Measurements from ENCODE around the gene ZNF70.

ZNF70 gene

DNA sequence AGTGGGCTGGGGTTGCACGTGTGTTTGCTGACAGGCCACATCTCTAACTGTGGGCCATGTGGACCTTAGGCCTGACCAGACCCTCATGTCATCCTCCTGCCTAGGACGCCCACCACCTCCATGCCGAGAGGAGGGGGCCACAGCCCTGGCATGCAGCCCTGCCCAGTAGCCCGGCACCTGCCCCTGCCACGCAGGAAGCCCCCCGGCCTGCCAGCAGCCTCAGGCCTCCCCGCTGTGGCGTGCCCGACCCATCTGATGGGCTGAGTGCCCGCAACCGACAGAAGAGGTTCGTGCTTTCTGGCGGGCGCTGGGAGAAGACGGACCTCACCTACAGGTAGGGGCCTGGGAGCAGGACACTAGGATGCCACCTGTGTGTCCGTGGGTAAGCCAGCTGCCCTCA lies 28.2 kb upstream of the ZNF70 start:
- no peak for DNase-seq (ENCODE audit: low read depth)

DNA sequence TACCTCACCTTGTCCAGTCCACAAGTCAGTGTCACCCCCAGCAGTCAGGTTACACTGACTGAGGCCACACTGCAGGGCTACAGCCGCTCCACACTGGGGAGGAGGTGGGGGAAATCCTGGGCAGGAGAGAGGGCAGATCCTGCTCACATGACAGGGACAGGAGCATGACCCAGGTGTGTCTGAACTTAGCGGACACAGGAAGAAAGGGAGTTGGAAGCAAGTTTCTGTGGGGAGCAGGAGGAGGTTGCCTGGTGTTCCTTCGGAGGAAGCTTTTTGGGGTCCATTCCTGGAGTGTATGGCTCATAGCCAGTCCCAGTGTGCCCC lies 27.6 kb upstream of the ZNF70 start:
- no peak for DNase-seq (ENCODE audit: low read depth)

DNA sequence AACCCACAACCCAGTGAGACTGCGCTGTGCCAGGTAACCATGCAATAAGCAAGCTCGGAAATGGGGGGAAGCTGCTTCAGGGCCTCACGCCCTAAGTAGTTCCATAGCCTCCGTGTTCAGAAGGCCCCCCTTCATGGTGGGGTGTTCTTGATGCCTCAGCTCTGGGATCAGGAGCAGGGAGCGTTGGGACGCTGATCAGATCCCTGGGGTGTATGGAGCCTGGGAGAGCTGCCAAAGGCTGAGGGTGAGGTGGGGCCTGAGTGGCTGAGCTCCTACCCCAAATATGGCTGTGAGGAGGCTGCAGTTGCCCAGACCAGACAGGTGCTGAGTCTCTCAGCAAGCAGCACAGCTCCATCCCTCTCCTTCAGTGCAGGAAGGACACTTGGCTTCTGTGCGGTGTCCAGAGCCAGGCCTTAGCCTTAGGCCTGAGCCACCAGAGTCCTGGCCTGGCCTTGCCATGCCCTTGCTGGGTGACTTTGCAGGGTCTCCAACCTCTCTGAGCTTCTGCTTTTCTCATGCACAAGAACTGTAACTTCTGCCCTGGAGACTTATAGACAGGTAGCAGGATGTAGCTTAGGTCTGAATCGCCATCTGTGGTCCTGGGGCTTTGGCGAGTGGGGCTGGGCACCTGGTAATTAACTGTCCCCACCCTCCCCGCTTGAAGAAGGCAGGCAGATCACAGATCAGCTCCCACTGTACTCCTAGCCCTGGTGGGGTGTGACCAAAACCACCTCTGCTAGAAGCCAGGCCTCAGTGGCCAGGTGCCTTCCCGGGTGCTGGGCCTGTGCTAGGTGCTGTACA lies 27.1 kb upstream of the ZNF70 start:
- DNase-seq (ENCODE audit: low read depth) = no peak

DNA sequence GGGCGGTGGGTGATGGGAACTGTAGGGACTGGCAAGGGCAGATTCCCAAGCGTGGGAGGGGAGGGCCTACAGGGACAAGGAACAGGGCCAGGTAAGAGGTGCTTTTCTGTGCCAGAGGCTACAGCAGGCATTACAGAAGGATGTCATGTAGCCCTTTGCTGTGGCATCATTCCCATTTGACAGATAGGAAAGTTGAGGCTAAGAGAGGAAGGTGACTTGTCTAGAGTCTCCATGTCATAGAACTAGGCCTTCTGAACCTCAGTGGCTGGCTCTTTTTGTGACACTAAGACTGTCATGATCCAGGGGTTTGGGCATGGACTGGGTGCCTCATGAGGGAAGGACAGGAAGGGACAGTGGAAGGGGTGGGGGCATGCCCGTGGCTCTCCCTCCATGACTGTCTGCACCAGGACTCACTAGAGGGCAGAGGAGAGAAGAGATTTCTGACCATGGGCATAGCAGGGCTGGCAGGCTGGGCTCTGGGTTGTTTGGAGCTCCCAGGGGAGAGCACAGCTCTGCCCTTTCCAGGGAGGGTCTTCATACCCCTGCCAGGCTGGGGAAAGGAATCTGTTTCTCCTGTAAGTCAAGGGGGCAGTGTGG lies 25.0 kb upstream of the ZNF70 start:
- no peak for DNase-seq (ENCODE audit: low read depth)

DNA sequence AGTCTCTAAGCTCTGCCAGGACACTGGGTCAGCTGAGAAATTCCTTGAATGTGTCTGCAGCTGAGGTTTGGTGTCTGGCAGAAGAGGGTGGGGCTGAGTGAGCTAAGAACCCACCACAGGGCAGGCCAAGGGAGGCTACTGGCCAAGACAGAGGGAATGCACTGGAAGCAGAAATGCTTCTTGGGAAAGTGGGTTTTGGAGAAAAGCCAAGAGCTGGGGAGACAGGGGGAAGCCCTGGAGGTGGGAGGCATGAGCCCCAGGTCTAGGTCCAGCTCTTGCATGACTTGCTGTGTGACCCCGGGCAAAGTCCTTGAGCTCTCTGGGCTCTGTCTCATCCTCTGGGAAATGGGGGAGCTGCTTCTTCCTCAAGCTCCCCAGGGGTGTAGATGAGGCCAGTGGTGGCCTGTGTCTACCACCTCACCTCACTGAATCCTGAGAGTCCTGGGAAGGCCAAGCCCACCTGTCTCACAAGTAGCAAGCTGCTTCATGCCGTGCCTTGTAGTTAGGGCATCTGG lies 24.1 kb upstream of the ZNF70 start:
- no peak for DNase-seq (ENCODE audit: low read depth)

DNA sequence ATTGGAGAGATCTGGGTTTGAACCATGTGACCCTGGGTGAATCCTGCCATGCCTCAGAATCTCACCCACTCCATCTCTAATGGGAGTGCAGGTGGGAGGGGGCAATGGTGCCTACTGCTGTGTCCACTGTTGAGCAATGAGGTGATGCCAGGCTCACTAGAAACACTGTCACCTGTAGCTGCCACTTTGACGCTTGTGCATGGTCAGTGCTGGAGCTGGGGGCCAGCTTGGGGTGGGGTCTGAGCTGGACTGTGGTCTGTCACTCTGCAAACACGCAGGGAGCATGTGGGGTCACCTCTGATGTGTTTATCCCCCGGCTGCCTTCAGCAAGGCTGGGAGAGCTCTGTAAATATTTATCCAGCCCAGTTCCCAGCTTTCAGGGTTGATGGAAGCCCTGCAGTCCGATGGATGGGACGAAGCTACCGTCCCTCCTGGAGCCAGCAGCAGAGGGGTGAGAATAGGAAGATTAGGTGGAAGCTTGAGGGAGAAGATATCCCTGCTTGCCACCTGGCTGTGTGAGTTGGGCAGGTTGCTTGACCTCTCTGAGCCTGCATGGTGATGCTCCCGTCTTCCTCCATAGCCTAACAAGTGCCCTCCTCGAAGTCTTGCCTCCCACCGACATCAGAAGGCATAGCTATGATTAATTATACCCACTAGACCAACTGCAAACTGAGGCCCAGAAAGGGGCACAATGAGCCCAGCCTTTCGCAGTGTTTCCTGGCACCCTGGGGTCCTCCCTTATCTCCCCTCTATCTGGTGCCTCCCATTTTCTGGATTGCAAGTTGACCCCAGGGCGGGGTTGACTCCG lies 23.4 kb upstream of the ZNF70 start:
- no peak for DNase-seq (ENCODE audit: low read depth)

DNA sequence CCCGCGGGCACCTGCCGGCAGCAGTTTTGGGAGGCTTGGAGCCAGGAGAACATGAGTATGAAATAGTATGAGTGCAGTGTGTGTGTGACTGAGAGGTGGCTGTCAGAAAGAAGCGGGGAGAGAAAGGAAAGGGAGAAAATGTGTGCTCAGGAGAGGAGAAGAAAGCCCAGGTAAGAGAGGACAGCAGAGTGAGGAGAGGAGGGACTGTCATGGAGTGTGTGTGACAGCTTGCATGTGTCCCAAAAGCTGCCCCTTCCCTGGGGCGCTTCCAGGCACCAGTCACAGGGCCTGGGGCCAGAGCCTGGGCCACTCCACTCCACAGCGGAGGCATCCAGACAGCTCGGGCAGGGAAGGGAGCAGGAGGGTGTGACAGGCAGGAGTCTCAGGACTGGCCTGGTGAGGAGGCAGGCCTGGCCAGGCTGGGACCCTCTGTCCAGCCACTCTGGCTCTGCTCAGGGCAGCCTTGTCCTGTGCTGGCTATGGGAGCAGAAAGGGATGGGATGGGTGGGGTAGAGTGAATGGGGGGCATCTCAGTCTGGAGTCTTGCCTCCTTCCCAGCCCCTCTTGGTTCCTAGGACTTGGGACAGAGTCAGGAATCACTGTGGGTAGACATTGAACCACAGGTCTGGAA lies 22.7 kb upstream of the ZNF70 start:
- DNase-seq (ENCODE audit: low read depth) = no peak

DNA sequence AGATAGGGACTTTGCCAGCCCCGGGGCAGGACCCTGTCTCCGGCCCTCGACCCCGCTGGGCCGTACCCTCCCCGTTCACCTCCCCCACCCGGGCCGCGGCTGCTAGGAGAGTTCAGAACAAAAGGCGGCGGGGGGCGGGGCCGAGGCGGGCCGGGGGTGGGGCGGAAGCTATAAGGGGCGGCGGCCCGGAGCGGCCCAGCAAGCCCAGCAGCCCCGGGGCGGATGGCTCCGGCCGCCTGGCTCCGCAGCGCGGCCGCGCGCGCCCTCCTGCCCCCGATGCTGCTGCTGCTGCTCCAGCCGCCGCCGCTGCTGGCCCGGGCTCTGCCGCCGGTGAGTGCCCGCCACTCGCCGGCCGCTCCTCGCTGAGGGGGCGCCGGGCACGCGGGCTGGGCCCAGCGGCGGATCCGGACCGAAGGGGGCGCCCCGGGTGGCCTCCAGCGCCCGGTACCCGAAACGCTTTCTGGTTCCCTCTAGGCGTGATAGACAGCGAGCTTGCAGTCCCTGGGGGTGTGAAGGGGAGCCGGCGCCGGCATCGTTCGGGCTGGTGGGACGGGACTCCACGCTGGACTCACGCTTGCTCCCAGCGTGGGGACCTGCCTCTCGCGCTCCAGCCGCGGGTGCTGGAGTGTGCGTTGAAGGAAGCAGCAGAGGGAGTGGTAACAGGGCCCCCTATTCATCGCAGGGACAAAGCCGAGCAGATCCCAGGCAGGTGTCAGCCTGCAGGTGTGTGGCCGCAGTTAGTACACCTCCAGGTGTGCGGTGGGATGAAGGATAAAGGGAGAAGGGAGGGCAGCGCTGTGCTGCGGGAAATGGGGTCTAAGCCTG lies 21.9 kb upstream of the ZNF70 start, which contains the start of gene MMP11:
MMP11 (plus strand) TSS at position 201 of the 825 bp plus-strand sequence; CDS start at position 223, 22 bp downstream.
- DNase-seq (ENCODE audit: low read depth) = no peak

DNA sequence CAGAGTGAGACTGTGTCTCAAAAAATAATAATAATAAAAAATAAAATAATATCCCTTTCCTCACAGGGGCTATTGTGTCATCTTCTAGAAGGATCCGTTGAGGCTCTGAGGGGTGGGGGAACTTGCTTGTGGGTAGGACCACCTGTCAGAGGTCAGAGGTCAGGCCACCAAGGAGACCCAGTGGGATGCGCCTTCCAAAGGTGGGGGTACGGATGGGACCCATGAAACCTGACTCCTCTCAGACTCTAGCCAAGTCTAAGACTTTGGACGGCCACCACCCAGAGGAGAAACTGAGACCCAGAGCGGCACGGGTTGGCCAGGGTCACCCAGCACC lies 21.4 kb upstream of the ZNF70 start:
- no peak for DNase-seq (ENCODE audit: low read depth)

DNA sequence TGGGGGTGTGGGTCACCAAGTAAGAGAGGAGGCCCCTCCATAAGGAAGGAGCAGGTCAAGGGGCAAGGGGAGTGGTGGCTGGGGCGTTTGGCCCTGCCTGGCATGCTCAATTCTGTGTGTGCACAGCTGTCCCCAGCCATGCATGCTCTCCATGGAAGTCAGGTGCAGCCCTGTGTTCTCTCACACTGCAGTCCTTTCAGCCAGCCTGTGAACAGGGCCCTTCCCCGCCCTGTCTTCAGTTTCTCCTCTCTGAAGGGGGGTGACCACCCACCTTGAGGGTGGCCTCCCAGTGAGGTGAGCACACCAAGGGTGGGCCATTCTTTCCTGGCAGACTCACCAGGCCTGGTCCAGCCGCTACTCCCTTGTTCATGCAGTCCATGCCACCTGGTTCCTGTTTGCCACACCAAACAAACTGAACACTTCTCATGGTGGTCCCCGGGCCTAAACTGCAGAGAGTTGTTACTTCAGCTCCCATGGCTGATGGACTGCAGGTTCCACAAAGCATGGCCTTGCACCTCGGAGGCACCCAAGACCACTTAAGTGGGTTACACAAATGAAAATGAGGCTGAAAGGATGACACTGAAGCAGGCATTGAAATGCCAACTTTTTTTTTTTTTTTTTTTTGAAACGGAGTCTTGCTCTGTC lies 18.5 kb upstream of the ZNF70 start:
- no peak for DNase-seq (ENCODE audit: low read depth)

DNA sequence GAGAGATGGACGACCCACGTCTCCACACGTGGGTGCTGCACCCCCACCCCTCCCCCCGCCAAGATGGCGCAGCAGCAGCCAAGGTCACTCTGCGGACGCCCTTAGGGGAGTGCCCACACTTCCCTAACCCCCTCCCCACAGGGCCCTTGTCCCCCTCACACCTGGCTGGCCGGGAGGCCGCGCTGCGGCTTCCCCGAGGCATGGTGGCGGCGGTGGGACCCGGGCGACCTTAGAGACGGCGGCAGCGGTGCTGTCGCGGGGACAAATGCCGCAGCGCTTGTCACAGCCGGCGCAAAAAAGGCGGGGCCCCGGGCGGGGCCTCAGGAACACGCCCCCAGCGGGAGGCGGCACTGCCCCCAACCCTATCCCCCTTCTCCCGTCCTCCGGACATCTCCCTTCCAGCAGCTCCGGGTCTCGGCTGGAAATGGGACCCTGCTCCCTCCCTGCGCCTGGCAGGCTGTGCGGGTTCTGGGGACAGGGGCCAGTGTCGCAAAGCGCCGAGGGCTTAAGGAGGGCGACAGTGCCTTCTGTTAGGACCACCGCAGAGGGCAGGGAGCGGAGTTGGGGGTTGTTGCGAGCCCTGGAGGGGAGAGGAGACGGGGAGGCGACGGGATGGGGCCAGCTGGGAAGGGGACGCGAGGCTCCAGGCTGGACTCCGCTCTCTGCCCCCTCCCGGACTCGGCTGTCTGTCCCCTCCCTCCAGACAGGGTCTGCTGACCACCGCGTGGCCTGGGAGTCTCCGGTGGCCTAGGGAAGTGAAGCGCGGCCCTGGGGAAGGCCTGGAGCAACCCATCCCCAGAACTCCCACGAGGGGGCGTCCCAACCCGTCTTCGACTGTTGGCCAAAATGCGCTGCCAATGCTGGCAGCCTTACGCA lies 17.0 kb upstream of the ZNF70 start, which contains the start of gene CHCHD10:
CHCHD10 (minus strand) TSS at position 300 of the 876 bp plus-strand sequence; CDS start at position 202, 98 bp downstream.
- peak; percentile 47 for DNase-seq (ENCODE audit: low read depth)

DNA sequence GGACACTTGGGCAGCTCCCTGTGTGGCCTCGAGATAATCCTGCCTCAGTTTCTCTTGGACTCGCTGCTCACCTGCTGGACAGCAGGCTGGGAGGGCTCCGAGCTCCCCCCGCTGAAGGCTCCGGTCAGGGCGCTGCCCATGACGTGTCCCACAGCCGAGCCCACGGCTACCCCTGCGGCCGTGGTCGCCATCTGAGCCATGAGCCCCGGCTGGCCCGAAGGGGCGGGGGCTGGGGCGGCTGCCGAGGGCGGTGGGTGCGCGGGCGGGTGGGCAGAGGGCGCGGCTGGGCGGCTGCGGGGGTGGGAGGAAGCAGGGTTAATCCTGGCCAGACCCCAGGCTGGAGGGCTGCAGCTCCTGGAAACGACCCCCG lies 16.4 kb upstream of the ZNF70 start:
- DNase-seq (ENCODE audit: low read depth) = no peak

DNA sequence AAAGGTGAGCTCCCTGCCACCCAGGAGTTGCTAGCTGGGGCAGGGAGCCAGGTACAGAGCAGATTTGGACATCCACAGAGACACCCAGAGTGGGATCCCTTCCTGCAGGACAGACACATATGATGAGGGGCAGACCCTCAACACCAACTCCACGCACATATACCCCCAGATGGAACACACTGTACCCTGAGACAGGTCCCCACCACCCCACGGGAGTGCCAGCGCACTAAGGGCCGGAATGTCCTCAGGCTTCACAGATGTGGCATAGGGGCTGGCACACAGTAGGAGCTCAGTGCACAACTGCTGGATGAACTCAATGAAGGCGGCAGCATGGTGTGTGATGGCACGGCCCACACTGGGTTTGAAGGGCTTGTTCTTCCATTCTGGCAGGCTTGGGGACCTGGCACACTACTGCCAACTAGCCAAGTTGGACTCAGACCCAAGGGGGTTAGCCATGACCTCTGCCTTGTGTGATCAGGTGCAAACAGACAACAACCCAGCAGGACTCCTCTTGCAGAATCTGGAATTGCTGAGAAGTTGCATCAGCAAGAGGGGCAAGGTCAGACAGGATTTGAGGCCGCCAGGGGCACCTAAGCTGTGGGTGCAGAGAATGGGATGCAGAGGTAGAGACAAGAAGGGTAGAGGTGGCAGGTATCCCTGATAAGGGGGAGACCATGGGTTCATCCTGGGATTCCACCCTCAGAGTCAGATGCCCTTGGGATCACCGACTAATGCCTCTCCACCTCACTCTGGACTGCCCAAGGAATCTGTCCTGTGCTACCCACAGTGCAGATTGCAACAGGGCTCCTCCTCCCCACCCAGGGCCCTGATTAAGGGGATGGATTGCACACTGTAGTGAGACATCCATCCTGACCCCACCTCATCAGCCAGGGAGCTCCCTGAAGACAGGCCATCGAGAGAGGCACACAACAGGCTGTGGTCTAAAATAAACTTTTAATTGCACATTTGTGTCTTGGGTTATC lies 14.3 kb upstream of the ZNF70 start:
- no peak for DNase-seq (ENCODE audit: low read depth)

DNA sequence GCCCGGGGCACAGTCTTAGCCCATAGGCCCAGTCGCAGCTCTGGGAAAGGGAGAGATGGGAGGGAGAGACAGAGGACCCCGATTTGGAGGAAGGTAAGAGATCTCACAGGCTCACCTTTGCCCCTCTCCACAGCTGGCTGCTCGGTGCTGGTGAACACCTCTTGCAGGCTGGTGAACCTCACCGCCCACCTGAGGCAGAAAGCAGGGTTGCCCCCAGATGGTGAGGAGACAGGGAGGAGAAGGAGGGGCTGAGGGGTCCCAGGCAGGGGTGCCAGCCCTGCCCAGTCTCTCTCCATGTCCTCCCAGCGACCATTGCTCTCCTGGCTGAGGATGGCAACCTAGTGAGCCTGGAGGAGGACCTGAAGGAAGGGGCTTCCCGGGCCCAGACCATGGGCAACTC lies 13.0 kb upstream of the ZNF70 start:
- DNase-seq (ENCODE audit: low read depth) = no peak

DNA sequence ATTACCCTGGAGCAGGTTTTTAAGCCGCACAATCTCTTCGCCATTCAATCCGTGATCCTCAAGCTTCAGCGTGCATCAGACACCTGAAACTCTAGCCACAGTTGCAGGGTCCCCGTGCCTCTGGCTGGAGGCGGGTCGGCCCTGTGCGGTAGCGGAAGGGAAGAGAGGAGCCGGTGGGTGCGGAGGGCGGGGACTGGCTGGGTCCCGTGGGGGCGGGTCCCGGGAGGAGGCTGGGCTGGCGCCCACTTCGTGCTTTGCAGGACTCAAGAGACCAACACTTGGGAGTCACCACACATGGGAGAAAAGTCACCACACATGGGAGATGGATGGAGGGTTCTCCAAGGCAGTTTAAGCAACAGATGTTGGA lies 12.7 kb upstream of the ZNF70 start:
- DNase-seq (ENCODE audit: low read depth) = no peak

DNA sequence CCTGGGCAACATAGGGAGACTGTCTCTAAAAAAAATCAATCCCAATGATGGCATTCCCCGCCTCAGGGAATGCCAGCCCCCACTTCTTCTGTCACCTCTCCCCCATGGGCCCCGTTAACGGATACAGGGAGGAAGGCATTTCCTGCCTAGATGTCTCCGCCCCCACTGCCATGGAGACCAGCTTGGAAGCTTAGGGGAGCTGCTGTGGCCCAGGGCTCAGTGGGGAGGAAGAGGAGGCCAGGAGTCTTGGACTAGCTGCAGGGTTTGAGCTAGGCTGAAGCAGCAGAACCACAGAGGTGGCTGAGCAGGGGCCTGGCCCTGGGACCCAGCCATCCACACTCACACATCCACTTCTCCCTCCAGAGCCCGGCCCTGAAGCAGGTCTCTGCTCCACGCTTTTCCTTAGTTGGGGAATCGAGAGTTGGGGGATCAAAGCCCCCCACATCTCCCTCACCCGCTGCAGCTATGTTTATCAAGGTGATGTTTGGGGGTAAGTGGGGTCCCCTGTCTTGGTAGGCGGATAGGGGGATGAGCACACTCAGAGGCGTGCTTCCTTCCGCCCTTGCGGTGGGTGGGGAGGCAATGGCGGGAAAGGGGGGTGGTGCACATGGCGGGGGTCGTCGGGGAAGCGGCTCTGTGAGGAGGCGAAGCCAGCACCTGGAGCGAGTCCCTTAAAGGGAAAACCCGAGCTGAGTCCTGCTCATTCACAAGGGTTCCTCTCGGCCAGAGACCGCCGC lies 12.1 kb upstream of the ZNF70 start, which contains the start of gene C22orf15:
C22orf15 (plus strand) TSS at position 149 of the 737 bp plus-strand sequence; CDS start at position 466, 317 bp downstream.
- no peak for DNase-seq (ENCODE audit: low read depth)

DNA sequence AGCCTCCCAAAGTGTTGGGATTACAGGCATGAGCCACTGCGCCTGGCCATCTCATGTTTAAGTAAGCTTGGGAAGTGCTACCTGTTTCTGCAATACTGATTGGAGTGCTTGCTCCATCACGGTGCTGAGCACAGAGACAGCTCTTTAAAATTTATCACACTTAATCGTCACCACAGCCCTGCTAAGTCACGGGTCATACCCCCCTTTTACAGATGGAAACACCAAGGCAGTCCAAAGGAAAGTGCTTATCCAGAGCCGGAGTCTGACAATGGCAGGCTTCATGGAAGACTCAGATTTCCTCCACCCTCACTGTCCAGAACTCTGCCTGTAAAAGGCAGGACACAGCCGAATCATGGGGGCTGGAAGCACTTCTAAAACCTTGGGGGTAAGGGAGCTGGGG lies 9.1 kb upstream of the ZNF70 start:
- DNase-seq (ENCODE audit: low read depth) = no peak

DNA sequence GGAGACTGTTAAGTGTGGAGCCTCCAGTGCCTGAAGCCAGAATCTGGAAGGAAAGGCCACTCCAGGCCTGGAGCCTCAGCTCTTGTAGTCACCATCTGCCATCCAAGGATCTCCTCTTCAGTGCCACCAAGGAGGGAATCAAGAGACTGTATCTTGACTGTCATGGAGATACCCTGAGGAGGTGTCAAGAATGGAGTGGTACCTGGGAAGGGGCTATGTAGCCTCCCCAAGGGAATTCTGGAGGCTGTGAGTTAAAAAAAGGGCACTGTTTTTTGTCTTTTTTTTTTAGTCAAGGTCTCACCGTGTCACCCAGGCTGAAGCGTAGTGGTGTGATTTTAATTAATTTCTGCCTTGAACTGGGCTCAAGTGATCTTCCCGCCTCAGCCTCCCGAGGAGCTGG lies 8.7 kb upstream of the ZNF70 start:
- DNase-seq (ENCODE audit: low read depth) = no peak
